Stimulated activated CD4-positive, alpha-beta T cell treated with anti-CD3 and anti-CD28 coated beads, Interleukin-12 subunit alpha, Interleukin-12 subunit beta, amount 100 ng/mL, for 24 hours (primary cell): ENCODE data around the gene PSPN.

Experiments used
- DNase-seq, 2 experiments: peaks; one replicate each; pipeline ENCODE4 v3.0.0-alpha.2; 2020; ENCODE audit warnings: low read depth in 2 of 2

Gene PSPN

GRCh38 chr19:6325614-6326013 is 50.1 kb downstream of the PSPN start:
- no peak for DNase-seq
